Immature natural killer cell (primary cell): Measurements from ENCODE around the gene CHAF1B. TPM values are rescaled to one million over a fixed set of nuclear protein-coding genes. Genes with fewer than 3 reads are reported as not detected.
"Not testable (repeated sequence)": the region's sequence is repeated elsewhere in the genome, so short reads cannot be mapped to it uniquely, and the experiment has no call there.

ENCODE experiments used
- DNase-seq, 3 donors: peaks; one replicate each; pipeline ENCODE4 v3.0.0; 2022; ENCODE audit warnings: mixed read lengths in 1 of 3
- H3K27ac Mint-ChIP-seq, 6 donors: one replicate each; pipeline ENCODE4 v1.8.0; 2020; ENCODE audit warnings: mixed read lengths in 6 of 6, mild to moderate bottlenecking in 5 of 6, inconsistent platforms in 4 of 6, moderate library complexity in 3 of 6
- H3K27me3 Mint-ChIP-seq, 3 donors: one replicate each; pipeline ENCODE4 v1.8.0; 2020 to 2021; ENCODE audit warnings: low read depth in 3 of 3, mild to moderate bottlenecking in 3 of 3, mixed read lengths in 3 of 3, moderate library complexity in 3 of 3, inconsistent platforms in 1 of 3
- H3K36me3 Mint-ChIP-seq, 3 donors: one replicate each; pipeline ENCODE4 v1.8.0; 2020; ENCODE audit warnings: mixed read lengths in 3 of 3, inconsistent platforms in 2 of 3, mild to moderate bottlenecking in 2 of 3
- H3K4me1 Mint-ChIP-seq, 2 donors: one replicate each; pipeline ENCODE4 v1.8.0; 2020; ENCODE audit warnings: inconsistent platforms in 2 of 2, mild to moderate bottlenecking in 2 of 2, mixed read lengths in 2 of 2, moderate library complexity in 1 of 2
- H3K4me3 Mint-ChIP-seq, 5 donors: one replicate each; pipeline ENCODE4 v1.8.0; 2020; ENCODE audit warnings: mild to moderate bottlenecking in 5 of 5, mixed read lengths in 5 of 5, inconsistent platforms in 3 of 5, moderate library complexity in 3 of 5
- H3K9me3 Mint-ChIP-seq, 6 donors: one replicate each; pipeline ENCODE4 v1.8.0; 2020; ENCODE audit warnings: mild to moderate bottlenecking in 6 of 6, mixed read lengths in 6 of 6, inconsistent platforms in 4 of 6, moderate library complexity in 3 of 6
- polyA plus RNA-seq, 3 donors: library from polyadenylated mRNA; unstranded; fragments of 300-500 nt; fragmentation: Illumina TruSeq; gene quantifications; one replicate each; pipeline ENCODE4 v1.2.3, GENCODE V29; 2021

The CHAF1B gene
- 1 to 10 TPM; 2.4 to 8.4 (median 3.0) TPM for polyA plus RNA-seq

GRCh38 chr21:36385233-36386030 is at the start of gene CHAF1B:
Gene CHAF1B (plus strand): TSS chr21:36385392. CDS start chr21:36386137, 745 bp downstream.
- peaks cover 0 to 4% (median 4%) of the 10 kb centered on the region in 3 donors for H3K36me3 Mint-ChIP-seq
- DNase-seq, result peak; percentile 81 to 84 (median 83)
- H3K9me3 Mint-ChIP-seq, result no peaks in the 10 kb centered on the region
- peak within 1 kb of the TSS; percentile 84 to 87 (median 85) for H3K4me3 Mint-ChIP-seq
- H3K27ac Mint-ChIP-seq, result peak within 1 kb of the TSS in 4 of 6 donors; percentile 21 to 69 (median 67)
- H3K4me1 Mint-ChIP-seq, result peaks cover 6 to 19% of the 10 kb centered on the region in 2 donors
- H3K27me3 Mint-ChIP-seq, result peaks cover 0 to 3% (median 1%) of the 10 kb centered on the region in 3 donors

- Mint-ChIP-seq H3K36me3 (peaks cover 26 to 40% (median 31%) of the 10 kb centered on the region in 3 donors), H3K27me3 (peaks cover 0 to 1% (median 0%) of the 10 kb centered on the region in 3 donors), H3K4me1 (peaks cover 32 to 38% of the 10 kb centered on the region in 2 donors), H3K4me3 (peak overlapping the region in 4 of 5 donors; percentile 15 to 75 (median 40)), H3K27ac (peak overlapping the region; percentile 68 to 96 (median 75)), H3K9me3 (no peaks in the 10 kb centered on the region)
- DNase-seq, result peak in 2 of 3 donors; percentile 6 to 28
Measured at GRCh38 chr21:36337099-36337509, 48.1 kb upstream of the CHAF1B start.

DNA sequence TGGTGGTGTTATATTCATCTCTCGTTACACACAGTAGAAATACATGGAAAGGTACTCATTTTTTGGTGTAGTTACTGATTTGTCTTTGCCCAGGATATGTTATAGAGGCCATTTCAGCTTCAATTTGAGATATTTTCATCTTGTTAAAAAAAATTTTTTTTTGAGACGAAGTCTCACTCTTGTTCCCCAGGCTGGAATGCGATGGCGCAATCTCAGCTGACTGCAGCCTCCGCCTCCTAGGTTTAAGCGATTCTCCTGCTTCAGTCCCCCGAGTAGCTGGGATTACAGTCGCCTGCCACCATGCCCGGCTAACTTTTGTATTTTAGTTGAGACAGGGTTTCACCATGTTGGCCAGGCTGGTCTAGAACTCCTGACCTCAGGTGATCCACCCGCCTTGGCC is 46.2 kb upstream of the CHAF1B start:
- H3K27ac Mint-ChIP-seq, result peak overlapping the region in 4 of 6 donors; percentile 18 to 83 (median 67)
- H3K9me3 Mint-ChIP-seq, result no peaks in the 10 kb centered on the region
- no peak for DNase-seq
- peaks cover 21 to 23% of the 10 kb centered on the region in 2 donors for H3K4me1 Mint-ChIP-seq
- H3K36me3 Mint-ChIP-seq, result peaks cover 25 to 47% (median 31%) of the 10 kb centered on the region in 3 donors
- H3K4me3 Mint-ChIP-seq, result no peak overlapping the region
- peaks cover 0 to 1% (median 1%) of the 10 kb centered on the region in 3 donors for H3K27me3 Mint-ChIP-seq

- not testable (repeated sequence) for H3K27me3 Mint-ChIP-seq, H3K9me3 Mint-ChIP-seq, H3K27ac Mint-ChIP-seq, DNase-seq, H3K4me3 Mint-ChIP-seq
- peaks cover 4 to 12% of the 10 kb centered on the region in 2 donors for H3K4me1 Mint-ChIP-seq
- H3K36me3 Mint-ChIP-seq, result peaks cover 26 to 38% (median 27%) of the 10 kb centered on the region in 3 donors
Measured at GRCh38 chr21:36342581-36342980, 42.6 kb upstream of the CHAF1B start.

DNA sequence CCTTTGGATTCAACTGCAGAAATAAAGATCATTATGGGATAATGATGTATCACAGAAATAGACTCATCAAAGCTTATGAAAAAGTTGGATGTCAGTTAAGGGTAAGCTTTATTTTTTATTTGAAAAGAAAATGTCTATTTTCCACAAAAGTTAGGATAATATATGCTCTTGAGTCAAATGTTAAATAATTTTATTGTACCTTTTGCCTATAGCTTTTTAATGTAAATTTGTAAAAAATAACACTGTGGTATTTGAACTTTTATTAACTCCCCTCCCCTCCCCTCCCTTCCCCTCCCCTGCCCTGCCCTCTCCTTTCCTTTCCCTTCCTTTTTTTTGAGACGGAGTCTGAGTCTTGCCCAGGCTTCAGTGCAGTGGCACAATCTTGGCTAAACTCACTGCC is 40.3 kb upstream of the CHAF1B start:
- Mint-ChIP-seq H3K36me3 (peaks cover 17 to 38% (median 25%) of the 10 kb centered on the region in 3 donors), H3K27me3 (peaks cover 0 to 1% (median 0%) of the 10 kb centered on the region in 3 donors), H3K9me3 (no peaks in the 10 kb centered on the region), H3K4me1 (peaks cover 0 to 8% of the 10 kb centered on the region in 2 donors), H3K4me3 (no peak overlapping the region), H3K27ac (peak overlapping the region in 1 of 6 donors; percentile 41)
- DNase-seq, result no peak

- no peak for DNase-seq
- Mint-ChIP-seq H3K27me3 (peaks cover 0 to 1% (median 0%) of the 10 kb centered on the region in 3 donors), H3K4me1 (peaks cover 2 to 14% of the 10 kb centered on the region in 2 donors), H3K36me3 (peaks cover 10 to 40% (median 21%) of the 10 kb centered on the region in 3 donors), H3K4me3 (no peak overlapping the region), H3K27ac (peak overlapping the region in 3 of 6 donors; percentile 1 to 32 (median 23)), H3K9me3 (no peaks in the 10 kb centered on the region)
Measured at GRCh38 chr21:36347278-36347961, 37.8 kb upstream of the CHAF1B start.

- peaks cover 2 to 14% of the 10 kb centered on the region in 2 donors for H3K4me1 Mint-ChIP-seq
- peaks cover 10 to 43% (median 21%) of the 10 kb centered on the region in 3 donors for H3K36me3 Mint-ChIP-seq
- no peak for DNase-seq
- peaks cover 0 to 1% (median 0%) of the 10 kb centered on the region in 3 donors for H3K27me3 Mint-ChIP-seq
- no peak overlapping the region for H3K4me3 Mint-ChIP-seq
- H3K27ac Mint-ChIP-seq, result peak overlapping the region in 1 of 6 donors; percentile 23
- no peaks in the 10 kb centered on the region for H3K9me3 Mint-ChIP-seq
Measured at GRCh38 chr21:36347962-36348328, 37.2 kb upstream of the CHAF1B start.

- no peak for DNase-seq
- H3K4me3 Mint-ChIP-seq, result no peak overlapping the region
- peaks cover 9 to 36% (median 15%) of the 10 kb centered on the region in 3 donors for H3K36me3 Mint-ChIP-seq
- no peaks in the 10 kb centered on the region for H3K9me3 Mint-ChIP-seq
- no peaks in the 10 kb centered on the region for H3K27me3 Mint-ChIP-seq
- H3K4me1 Mint-ChIP-seq, result peaks cover 3 to 14% of the 10 kb centered on the region in 2 donors
- peak overlapping the region in 1 of 6 donors; percentile 20 for H3K27ac Mint-ChIP-seq
Measured at GRCh38 chr21:36349315-36349714, 35.9 kb upstream of the CHAF1B start.

GRCh38 chr21:36350282-36350910 is 34.8 kb upstream of the CHAF1B start:
- H3K9me3 Mint-ChIP-seq, result no peaks in the 10 kb centered on the region
- peaks cover 3 to 21% of the 10 kb centered on the region in 2 donors for H3K4me1 Mint-ChIP-seq
- no peak for DNase-seq
- no peak overlapping the region for H3K4me3 Mint-ChIP-seq
- peaks cover 5 to 37% (median 18%) of the 10 kb centered on the region in 3 donors for H3K36me3 Mint-ChIP-seq
- H3K27ac Mint-ChIP-seq, result peak overlapping the region in 1 of 6 donors; percentile 39
- no peaks in the 10 kb centered on the region for H3K27me3 Mint-ChIP-seq

DNA sequence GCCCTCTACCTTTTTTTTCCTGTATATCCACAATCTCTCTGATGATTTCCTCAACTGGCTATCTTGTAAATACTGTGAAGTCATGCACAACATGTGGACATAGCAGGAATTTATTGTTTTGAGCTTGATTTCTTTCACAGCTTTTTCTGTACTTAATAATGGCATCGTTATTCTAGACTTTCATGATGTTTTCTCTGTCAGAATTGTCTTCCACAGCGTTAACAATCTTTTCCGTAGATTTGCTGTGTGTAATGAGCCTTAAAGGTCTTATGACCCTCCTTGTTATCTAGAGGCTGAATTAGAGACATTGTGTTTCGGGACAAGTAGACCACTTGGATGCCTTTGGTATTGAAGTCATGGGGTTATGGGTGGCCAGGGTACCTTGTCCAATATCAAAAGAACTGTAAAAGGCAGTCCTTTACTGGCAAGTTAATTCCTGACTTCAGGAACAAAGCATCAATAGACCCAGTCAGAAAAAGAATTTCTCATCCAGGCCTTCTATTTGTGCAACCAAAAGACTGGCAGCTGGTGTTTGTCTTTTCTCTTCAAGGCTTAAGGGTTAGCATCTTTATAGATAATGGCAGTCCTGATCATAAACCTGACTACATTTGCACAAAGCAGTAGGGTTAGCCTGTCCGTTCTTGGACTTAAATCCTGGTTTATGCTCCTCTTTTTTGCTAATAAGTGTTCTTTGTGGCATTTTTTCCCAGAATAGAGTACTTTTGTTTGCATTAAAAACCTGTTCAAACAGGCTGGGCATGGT is 30.1 kb upstream of the CHAF1B start:
- Mint-ChIP-seq H3K36me3 (peaks cover 9 to 34% (median 17%) of the 10 kb centered on the region in 3 donors), H3K4me1 (peaks cover 3 to 13% of the 10 kb centered on the region in 2 donors), H3K27me3 (no peaks in the 10 kb centered on the region), H3K27ac (peak overlapping the region in 2 of 6 donors; percentile 42 to 51), H3K4me3 (no peak overlapping the region), H3K9me3 (no peaks in the 10 kb centered on the region)
- DNase-seq, result no peak

DNA sequence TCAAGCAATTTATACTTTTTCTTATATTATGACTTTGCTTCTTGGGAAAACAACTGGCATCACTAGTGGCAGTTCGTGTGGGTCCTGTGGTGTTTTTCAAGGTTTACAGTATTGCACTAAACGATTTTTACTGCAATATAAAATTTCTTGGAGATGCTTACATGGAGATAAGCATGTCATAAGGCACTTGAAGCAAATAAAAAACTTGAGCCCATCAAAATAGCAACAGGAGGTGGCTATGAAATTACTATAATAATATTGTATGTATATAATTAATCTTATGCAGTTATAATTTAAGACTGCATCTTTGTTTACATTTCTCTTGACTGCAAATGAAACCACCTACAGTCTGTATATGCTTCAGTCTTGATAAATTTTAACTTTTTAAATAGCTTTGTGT is 29.3 kb upstream of the CHAF1B start:
- no peak for DNase-seq
- Mint-ChIP-seq H3K27me3 (no peaks in the 10 kb centered on the region), H3K4me3 (no peak overlapping the region), H3K9me3 (no peaks in the 10 kb centered on the region), H3K4me1 (peaks cover 3 to 19% of the 10 kb centered on the region in 2 donors), H3K27ac (no peak overlapping the region), H3K36me3 (peaks cover 15 to 37% (median 20%) of the 10 kb centered on the region in 3 donors)

GRCh38 chr21:36359185-36359584 is 26.0 kb upstream of the CHAF1B start:
- Mint-ChIP-seq H3K9me3 (no peaks in the 10 kb centered on the region), H3K4me3 (no peak overlapping the region), H3K4me1 (peaks cover 0 to 13% of the 10 kb centered on the region in 2 donors), H3K27me3 (no peaks in the 10 kb centered on the region), H3K27ac (no peak overlapping the region), H3K36me3 (peaks cover 14 to 41% (median 33%) of the 10 kb centered on the region in 3 donors)
- no peak for DNase-seq
